K562 (cell line): ENCODE results near the gene BRME1. TPM values are rescaled to one million over a fixed set of nuclear protein-coding genes. Genes with fewer than 3 reads are reported as not detected.

ENCODE experiments used
- CREB1 ChIP-seq, 2 experiments: sonication (generic) in 1 of 2; formaldehyde crosslinking in 1 of 2; IDR thresholded peaks; 2 replicates each; pipeline versions ENCODE4 v1.6.1 to v1.8.0; 2012 to 2022; ENCODE audit warnings: inconsistent platforms in 1 of 2, mild to moderate bottlenecking in 1 of 2, missing genetic modification reagents in 1 of 2, moderate library complexity in 1 of 2
- CREBBP ChIP-seq: IDR thresholded peaks from one replicate; pipeline ENCODE4 v1.6.1; 2012; ENCODE audit warnings: low read depth, mild to moderate bottlenecking, control low read depth, inconsistent platforms, low read length
- DMBX1 ChIP-seq: fragments of 250-450 bp; sonication (Bioruptor Pico); IDR thresholded peaks from 2 replicates; pipeline ENCODE4 v1.8.0; 2022; ENCODE audit warnings: inconsistent platforms, mild to moderate bottlenecking, moderate library complexity, borderline replicate concordance
- ELF1 ChIP-seq: fragments of 200-800 bp; sonication (Bioruptor generic); IDR thresholded peaks from 2 replicates; pipeline ENCODE4 v1.6.1; 2016; ENCODE audit warnings: missing genetic modification characterization, missing compliant biosample characterization
- FOSL1 ChIP-seq: fragments of 200-800 bp; sonication (Bioruptor generic); conservative IDR thresholded peaks from 2 replicates; pipeline ENCODE4 v1.6.1; 2016; ENCODE audit warnings: missing genetic modification characterization, missing compliant biosample characterization
- GABPA ChIP-seq: fragments of 200-800 bp; sonication (Bioruptor generic); conservative IDR thresholded peaks from 2 replicates; pipeline ENCODE4 v1.6.1; 2016; ENCODE audit warnings: low read depth, missing genetic modification characterization, missing compliant biosample characterization
- GABPB1 ChIP-seq: sonication (generic); formaldehyde crosslinking; IDR thresholded peaks from 2 replicates; pipeline ENCODE4 v1.8.0; 2022; ENCODE audit warnings: mild to moderate bottlenecking, missing genetic modification reagents
- KDM5B ChIP-seq: fragments of 200-600 bp; sonication (generic); IDR thresholded peaks from 2 replicates; pipeline ENCODE4 v1.6.1; 2012; ENCODE audit warnings: low read depth, mild to moderate bottlenecking, moderate library complexity, low read length, control low read depth, inconsistent platforms; ENCODE audit not compliant: insufficient replicate concordance
- MBD2 ChIP-seq: sonication (generic); IDR thresholded peaks from 2 replicates; pipeline ENCODE4 v1.6.1; 2016; ENCODE audit warnings: low read depth, borderline replicate concordance
- NFXL1 ChIP-seq: fragments of 450-650 bp; formaldehyde crosslinking; IDR thresholded peaks from 2 replicates; pipeline ENCODE4 v1.4.0; 2021; ENCODE audit warnings: mild to moderate bottlenecking
- PHB2 ChIP-seq: fragments of 450-650 bp; IDR thresholded peaks from 2 replicates; pipeline ENCODE4 v1.6.1; 2017; ENCODE audit warnings: low read depth
- RAD51 ChIP-seq: fragments of 450-650 bp; IDR thresholded peaks from 2 replicates; pipeline ENCODE4 v1.7.1; 2016; ENCODE audit warnings: low read depth, mild to moderate bottlenecking, borderline replicate concordance
- SMAD4 ChIP-seq: fragments of 250-450 bp; sonication (Bioruptor Pico); conservative IDR thresholded peaks from 2 replicates; pipeline ENCODE4 v1.8.0; 2021; ENCODE audit warnings: inconsistent platforms, mild to moderate bottlenecking, moderate library complexity
- TARDBP ChIP-seq: fragments of 450-650 bp; IDR thresholded peaks from 2 replicates; pipeline ENCODE4 v1.6.1; 2016
- ZFP1 ChIP-seq: fragments of 450-650 bp; formaldehyde crosslinking; IDR thresholded peaks from 2 replicates; pipeline ENCODE4 v1.4.0; 2020; ENCODE audit warnings: mild to moderate bottlenecking, mixed read lengths
- ZNF121 ChIP-seq: sonication (generic); formaldehyde crosslinking; conservative IDR thresholded peaks from 2 replicates; pipeline ENCODE4 v1.8.0; 2022; ENCODE audit warnings: missing genetic modification reagents
- ZNF134 ChIP-seq: fragments of 250-450 bp; sonication (Bioruptor Pico); conservative IDR thresholded peaks from 2 replicates; pipeline ENCODE4 v1.4.0; 2020
- ZNF24 ChIP-seq: fragments of 450-650 bp; IDR thresholded peaks from 2 replicates; pipeline ENCODE4 v1.6.1; 2016
- ZNF253 ChIP-seq: fragments of 250-450 bp; sonication (Bioruptor Pico); conservative IDR thresholded peaks from 2 replicates; pipeline ENCODE4 v1.6.1; 2021; ENCODE audit warnings: mild to moderate bottlenecking
- ZSCAN32 ChIP-seq: fragments of 450-650 bp; formaldehyde crosslinking; IDR thresholded peaks from 2 replicates; pipeline ENCODE4 v1.4.0; 2020; ENCODE audit warnings: mild to moderate bottlenecking, moderate library complexity
- polyA plus RNA-seq, 8 experiments: library from polyadenylated mRNA; depleted of rRNA in 4 of 8; stranded (reverse) in 5 of 8; unstranded in 3 of 8; fragments of >200 nt; fragmentation: Nextera tagmentation in 2 of 8; fragmentation: Illumina TruSeq in 1 of 8; extraction: Ambion mirVana in 2 of 8; extraction: Trizol in 1 of 8; gene quantifications; 2 replicates each; pipeline versions ENCODE4 v1.2.1 to v1.2.3, GENCODE V29; 2011 to 2014; ENCODE audit warnings: inconsistent platforms in 1 of 8, missing spikeins in 1 of 8
- total RNA-seq, 7 experiments: library from RNA; depleted of rRNA in 6 of 7; stranded (reverse); fragments of >200 nt in 6 of 7; fragmentation: Illumina TruSeq in 2 of 7; extraction: Trizol in 2 of 7; gene quantifications; 2 replicates each; pipeline versions ENCODE4 v1.2.1 to v1.2.3, GENCODE V29; 2011 to 2021; ENCODE audit warnings: low replicate concordance in 1 of 7
- TF ChIP-seq, protein P1 (sequence below): sonication (generic); formaldehyde crosslinking; IDR thresholded peaks from 2 replicates; pipeline ENCODE4 v1.8.0; 2022; ENCODE audit warnings: mild to moderate bottlenecking, missing genetic modification reagents
- TF ChIP-seq, protein P2 (sequence below): fragments of 450-650 bp; IDR thresholded peaks from 2 replicates; pipeline ENCODE4 v1.6.1; 2017; ENCODE audit warnings: mild to moderate bottlenecking, moderate library complexity
- TF ChIP-seq, protein P3 (sequence below): fragments of 450-650 bp; IDR thresholded peaks from 2 replicates; pipeline ENCODE4 v1.6.1; 2014; ENCODE audit warnings: low read depth, mild to moderate bottlenecking, moderate library complexity, borderline replicate concordance

The BRME1 gene
- total and polyA plus RNA-seq, 9 of the 15 experiments (the other 6 are each of a cell fraction or from before 2014, with no cell fraction given): 0.75 to 6.1 (median 3.6) TPM

DNA sequence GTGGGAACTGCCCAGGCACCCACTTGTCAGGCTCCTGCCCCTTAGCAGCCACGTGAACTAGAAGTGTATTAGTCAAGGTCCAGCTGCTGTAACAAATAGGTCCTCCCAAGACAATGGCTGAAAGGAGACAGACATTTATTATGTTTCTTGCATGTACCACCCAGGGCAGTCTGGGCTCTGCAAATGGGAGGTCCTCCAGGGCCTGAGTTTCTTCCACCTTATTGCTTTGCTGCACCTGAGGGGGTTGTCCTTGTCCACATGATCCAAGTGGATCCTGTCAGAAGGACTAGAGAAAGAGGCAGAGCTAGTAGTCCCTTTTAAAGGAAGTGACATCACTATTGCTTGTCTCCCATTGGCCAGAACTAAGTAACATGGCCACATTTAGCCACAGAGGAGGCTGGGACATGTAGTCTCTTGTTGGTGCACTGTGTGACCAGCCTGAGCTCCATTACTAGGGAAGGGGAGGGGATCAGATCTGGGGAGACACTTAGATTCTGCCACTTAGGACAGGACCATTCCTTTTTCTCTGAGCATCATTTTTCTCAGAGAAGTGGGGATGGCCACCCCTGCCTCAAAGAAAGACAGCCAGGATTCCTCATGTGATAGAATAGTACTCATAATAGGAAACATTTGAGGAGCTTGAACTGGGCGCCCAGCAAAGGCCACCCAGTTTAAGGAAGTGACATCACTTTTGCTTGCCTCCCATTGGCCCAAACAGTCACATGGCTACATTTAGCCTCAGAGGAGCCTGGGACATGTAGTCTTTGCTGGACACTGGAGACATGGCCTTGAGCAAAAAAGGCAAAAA, 15.2 kb upstream of the BRME1 start (continued):
- TF ChIP-seq, protein P1, sequence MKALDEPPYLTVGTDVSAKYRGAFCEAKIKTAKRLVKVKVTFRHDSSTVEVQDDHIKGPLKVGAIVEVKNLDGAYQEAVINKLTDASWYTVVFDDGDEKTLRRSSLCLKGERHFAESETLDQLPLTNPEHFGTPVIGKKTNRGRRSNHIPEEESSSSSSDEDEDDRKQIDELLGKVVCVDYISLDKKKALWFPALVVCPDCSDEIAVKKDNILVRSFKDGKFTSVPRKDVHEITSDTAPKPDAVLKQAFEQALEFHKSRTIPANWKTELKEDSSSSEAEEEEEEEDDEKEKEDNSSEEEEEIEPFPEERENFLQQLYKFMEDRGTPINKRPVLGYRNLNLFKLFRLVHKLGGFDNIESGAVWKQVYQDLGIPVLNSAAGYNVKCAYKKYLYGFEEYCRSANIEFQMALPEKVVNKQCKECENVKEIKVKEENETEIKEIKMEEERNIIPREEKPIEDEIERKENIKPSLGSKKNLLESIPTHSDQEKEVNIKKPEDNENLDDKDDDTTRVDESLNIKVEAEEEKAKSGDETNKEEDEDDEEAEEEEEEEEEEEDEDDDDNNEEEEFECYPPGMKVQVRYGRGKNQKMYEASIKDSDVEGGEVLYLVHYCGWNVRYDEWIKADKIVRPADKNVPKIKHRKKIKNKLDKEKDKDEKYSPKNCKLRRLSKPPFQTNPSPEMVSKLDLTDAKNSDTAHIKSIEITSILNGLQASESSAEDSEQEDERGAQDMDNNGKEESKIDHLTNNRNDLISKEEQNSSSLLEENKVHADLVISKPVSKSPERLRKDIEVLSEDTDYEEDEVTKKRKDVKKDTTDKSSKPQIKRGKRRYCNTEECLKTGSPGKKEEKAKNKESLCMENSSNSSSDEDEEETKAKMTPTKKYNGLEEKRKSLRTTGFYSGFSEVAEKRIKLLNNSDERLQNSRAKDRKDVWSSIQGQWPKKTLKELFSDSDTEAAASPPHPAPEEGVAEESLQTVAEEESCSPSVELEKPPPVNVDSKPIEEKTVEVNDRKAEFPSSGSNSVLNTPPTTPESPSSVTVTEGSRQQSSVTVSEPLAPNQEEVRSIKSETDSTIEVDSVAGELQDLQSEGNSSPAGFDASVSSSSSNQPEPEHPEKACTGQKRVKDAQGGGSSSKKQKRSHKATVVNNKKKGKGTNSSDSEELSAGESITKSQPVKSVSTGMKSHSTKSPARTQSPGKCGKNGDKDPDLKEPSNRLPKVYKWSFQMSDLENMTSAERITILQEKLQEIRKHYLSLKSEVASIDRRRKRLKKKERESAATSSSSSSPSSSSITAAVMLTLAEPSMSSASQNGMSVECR (CRISPR knock-in tag): no peak
- TF ChIP-seq, protein P2, sequence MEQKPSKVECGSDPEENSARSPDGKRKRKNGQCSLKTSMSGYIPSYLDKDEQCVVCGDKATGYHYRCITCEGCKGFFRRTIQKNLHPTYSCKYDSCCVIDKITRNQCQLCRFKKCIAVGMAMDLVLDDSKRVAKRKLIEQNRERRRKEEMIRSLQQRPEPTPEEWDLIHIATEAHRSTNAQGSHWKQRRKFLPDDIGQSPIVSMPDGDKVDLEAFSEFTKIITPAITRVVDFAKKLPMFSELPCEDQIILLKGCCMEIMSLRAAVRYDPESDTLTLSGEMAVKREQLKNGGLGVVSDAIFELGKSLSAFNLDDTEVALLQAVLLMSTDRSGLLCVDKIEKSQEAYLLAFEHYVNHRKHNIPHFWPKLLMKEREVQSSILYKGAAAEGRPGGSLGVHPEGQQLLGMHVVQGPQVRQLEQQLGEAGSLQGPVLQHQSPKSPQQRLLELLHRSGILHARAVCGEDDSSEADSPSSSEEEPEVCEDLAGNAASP: no peak
- TF ChIP-seq GABPA (tag) (peak; percentile 85), RAD51 (peak; percentile 82), NFXL1 (CRISPR knock-in tag) (no peak), DMBX1 (CRISPR knock-in tag) (no peak), SMAD4 (CRISPR knock-in tag) (no peak), ZNF253 (CRISPR knock-in tag) (no peak), TARDBP (no peak), MBD2 (peak; percentile 84; the same call in 1 of the 2 replicates), ZFP1 (CRISPR knock-in tag) (no peak), ZNF121 (no peak), FOSL1 (tag) (no peak), GABPB1 (peak; percentile 93), KDM5B (no peak), ZNF134 (CRISPR knock-in tag) (no peak), PHB2 (no peak), ZNF24 (no peak), CREB1 (IDR thresholded peaks at IDR 0.05) (peak; percentile 53; the same call in 1 of the 2 replicates), CREB1 (CRISPR knock-in tag; IDR thresholded peaks at IDR 0.05) (peak; percentile 78), ELF1 (tag) (peak; percentile 65; the same call in 1 of the 2 replicates), CREBBP (no peak), ZSCAN32 (CRISPR knock-in tag) (no peak)
- TF ChIP-seq, protein P3, sequence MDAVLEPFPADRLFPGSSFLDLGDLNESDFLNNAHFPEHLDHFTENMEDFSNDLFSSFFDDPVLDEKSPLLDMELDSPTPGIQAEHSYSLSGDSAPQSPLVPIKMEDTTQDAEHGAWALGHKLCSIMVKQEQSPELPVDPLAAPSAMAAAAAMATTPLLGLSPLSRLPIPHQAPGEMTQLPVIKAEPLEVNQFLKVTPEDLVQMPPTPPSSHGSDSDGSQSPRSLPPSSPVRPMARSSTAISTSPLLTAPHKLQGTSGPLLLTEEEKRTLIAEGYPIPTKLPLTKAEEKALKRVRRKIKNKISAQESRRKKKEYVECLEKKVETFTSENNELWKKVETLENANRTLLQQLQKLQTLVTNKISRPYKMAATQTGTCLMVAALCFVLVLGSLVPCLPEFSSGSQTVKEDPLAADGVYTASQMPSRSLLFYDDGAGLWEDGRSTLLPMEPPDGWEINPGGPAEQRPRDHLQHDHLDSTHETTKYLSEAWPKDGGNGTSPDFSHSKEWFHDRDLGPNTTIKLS: peak; percentile 65; the same call in 1 of the 2 replicates
